ENCODE measurements around the gene RAD18. TPM values are rescaled to one million over a fixed set of nuclear protein-coding genes. Genes with fewer than 3 reads are reported as not detected.

RAD18 gene
- total RNA-seq, 5 donors from 2014 or later (not counting 1 experiment from before 2014, with no cell fraction given) = 13.7 to 18.5 (median 16.5) TPM

DNA sequence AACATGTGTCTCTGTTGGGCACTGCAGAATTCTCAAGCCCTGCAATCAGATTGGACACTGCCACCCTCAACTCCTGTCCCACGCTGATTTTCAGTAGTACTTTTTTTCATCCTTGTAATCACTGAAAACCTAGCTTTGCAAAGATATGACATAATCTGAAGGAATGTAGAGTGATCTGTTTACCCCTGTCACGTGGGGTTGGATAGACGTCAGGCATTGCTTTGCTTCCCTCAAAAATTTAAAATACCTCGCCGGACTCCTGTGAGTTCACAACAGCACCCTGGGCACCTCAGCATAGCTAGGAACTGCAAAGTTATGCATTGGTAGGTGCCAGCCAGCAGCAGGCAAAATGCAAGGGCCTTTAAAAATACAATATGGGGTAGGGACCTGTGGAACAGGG lies 122.7 kb downstream of the RAD18 start:
- H3K36me3 ChIP-seq (ENCODE audit: control insufficient read depth in 2 of 2, extremely low read depth in 1 of 2, insufficient read depth in 1 of 2, low read length in 1 of 2) = no peaks in the 10 kb centered on the region
- H3K27me3 ChIP-seq (replicated peaks in 1 of 2; ENCODE audit: control insufficient read depth in 2 of 2, extremely low read depth in 1 of 2, insufficient read depth in 2 of 2, low read length in 1 of 2) = no peaks in the 10 kb centered on the region
- H3K4me3 ChIP-seq (ENCODE audit: control insufficient read depth in 1 of 2, extremely low read depth in 1 of 2, low read length in 1 of 2) = no peak overlapping the region
- Mint-ChIP-seq H3K36me3 (no peaks in the 10 kb centered on the region), H3K9me3 (no peaks in the 10 kb centered on the region), H3K27ac (no peak overlapping the region), H3K4me1 (no peaks in the 10 kb centered on the region), H3K4me3 (no peak overlapping the region), H3K27me3 (no peaks in the 10 kb centered on the region)
- no peaks in the 10 kb centered on the region for H3K4me1 ChIP-seq (ENCODE audit: control insufficient read depth in 1 of 2, extremely low read depth in 1 of 2, insufficient read depth in 2 of 2, low read length in 2 of 2)
- H3K27ac ChIP-seq (ENCODE audit: low read length) = no peak overlapping the region
- no peak for ATAC-seq (replicated peaks in 1 of 4)
- 91% methylated on average over 5 of the region's 5 CpGs for WGBS (ENCODE audit: insufficient coverage)
- no peak for DNase-seq
- ChIA-PET CTCF (no interaction called here), POLR2A (no interaction called here)
- H3K9me3 ChIP-seq = no peaks in the 10 kb centered on the region

DNA sequence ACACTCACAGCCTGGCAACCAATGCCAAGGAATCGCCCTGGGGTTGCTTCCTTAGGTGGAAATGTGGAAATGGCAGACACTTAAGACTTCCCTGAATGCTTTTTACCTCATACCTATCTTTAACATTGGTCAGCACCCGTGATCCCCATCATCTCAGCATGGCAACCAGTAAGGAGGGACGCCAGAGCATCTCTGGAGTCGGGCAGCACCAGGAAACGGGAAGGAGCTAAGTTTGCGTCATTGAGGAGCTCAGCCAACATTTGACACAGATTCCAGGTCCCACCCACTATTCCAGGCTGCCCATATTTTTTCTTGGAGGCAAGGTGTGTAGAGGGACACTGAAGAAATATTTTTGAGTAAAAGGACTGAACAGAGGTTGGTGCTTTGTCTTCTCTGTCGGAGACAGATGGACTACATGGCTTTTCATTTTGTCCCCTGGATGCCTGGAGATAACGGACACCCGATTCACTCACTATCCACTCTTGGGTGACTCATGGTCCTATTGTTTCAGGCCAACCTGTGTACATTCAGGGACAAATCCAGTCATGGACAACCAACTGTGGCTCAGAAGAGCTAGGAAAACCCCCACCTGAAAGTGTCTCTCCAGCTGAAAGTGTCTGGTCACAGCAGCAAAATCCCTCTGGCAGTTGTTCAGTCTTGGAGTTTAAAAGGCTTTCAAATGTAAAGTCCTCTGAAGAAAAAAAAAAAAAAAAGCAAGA lies 123.5 kb downstream of the RAD18 start:
- H3K4me3 Mint-ChIP-seq = no peak overlapping the region

DNA sequence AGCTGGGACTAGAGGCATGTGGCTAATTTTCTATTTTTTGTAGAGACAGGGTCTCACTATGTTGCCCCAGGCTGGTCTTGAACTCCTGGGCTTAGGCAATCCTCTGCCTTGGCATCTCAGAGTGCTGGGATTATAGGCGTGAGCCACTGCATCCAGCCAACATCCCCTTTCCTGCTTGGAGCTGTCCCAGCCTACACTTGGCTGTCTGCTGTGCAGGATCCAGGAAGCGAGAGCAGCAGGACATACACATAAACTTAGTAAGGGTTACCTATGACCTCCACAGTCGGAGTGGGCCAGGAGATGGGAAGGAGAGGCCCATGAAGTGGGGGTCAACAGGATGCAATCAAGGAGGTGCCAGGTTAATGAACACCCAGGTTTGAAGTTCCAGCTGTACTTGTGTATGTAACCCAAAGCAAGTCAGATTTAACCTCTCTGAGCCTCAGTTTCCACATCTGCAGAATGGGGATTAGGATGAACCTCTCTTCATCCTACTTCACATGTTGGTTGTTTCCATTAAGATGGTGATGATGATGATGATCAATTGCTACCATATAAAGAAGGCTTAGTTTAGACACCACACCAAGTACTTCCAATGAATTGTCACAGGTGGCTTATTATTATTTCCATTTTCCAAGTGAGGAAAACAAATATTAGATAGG lies 124.4 kb downstream of the RAD18 start:
- DNase-seq (no peak), ATAC-seq (replicated peaks in 1 of 4) (no peak)
- H3K27ac Mint-ChIP-seq = no peak overlapping the region
- no peaks in the 10 kb centered on the region for H3K27me3 ChIP-seq (replicated peaks in 1 of 2; ENCODE audit: control insufficient read depth in 2 of 2, extremely low read depth in 1 of 2, insufficient read depth in 2 of 2, low read length in 1 of 2)
- no peaks in the 10 kb centered on the region for H3K27me3 Mint-ChIP-seq
- POLR2A ChIA-PET = no interaction called here
- H3K4me3 Mint-ChIP-seq = no peak overlapping the region
- no peaks in the 10 kb centered on the region for H3K4me1 ChIP-seq (ENCODE audit: control insufficient read depth in 1 of 2, extremely low read depth in 1 of 2, insufficient read depth in 2 of 2, low read length in 2 of 2)
- H3K4me1 Mint-ChIP-seq = no peaks in the 10 kb centered on the region
- no peaks in the 10 kb centered on the region for H3K36me3 Mint-ChIP-seq
- WGBS (ENCODE audit: insufficient coverage) = 100% methylated on average over 1 of the region's 3 CpGs
- H3K36me3 ChIP-seq (ENCODE audit: control insufficient read depth in 2 of 2, extremely low read depth in 1 of 2, insufficient read depth in 1 of 2, low read length in 1 of 2) = no peaks in the 10 kb centered on the region
- CTCF ChIA-PET = no interaction called here
- no peaks in the 10 kb centered on the region for H3K9me3 ChIP-seq
- no peaks in the 10 kb centered on the region for H3K9me3 Mint-ChIP-seq
- H3K4me3 ChIP-seq (ENCODE audit: control insufficient read depth in 1 of 2, extremely low read depth in 1 of 2, low read length in 1 of 2) = no peak overlapping the region
- no peak overlapping the region for H3K27ac ChIP-seq (ENCODE audit: low read length)

More for the DNA sequence above, 123.5 kb downstream of the RAD18 start:
- ATAC-seq (replicated peaks in 1 of 4) (no peak), DNase-seq (no peak)
- Histone ChIP-seq H3K36me3 (ENCODE audit: control insufficient read depth in 2 of 2, extremely low read depth in 1 of 2, insufficient read depth in 1 of 2, low read length in 1 of 2) (no peaks in the 10 kb centered on the region), H3K27ac (ENCODE audit: low read length) (no peak overlapping the region), H3K4me3 (ENCODE audit: control insufficient read depth in 1 of 2, extremely low read depth in 1 of 2, low read length in 1 of 2) (no peak overlapping the region), H3K9me3 (no peaks in the 10 kb centered on the region), H3K27me3 (replicated peaks in 1 of 2; ENCODE audit: control insufficient read depth in 2 of 2, extremely low read depth in 1 of 2, insufficient read depth in 2 of 2, low read length in 1 of 2) (no peaks in the 10 kb centered on the region), H3K4me1 (ENCODE audit: control insufficient read depth in 1 of 2, extremely low read depth in 1 of 2, insufficient read depth in 2 of 2, low read length in 2 of 2) (no peaks in the 10 kb centered on the region)
- Mint-ChIP-seq H3K36me3 (no peaks in the 10 kb centered on the region), H3K4me1 (no peaks in the 10 kb centered on the region), H3K9me3 (no peaks in the 10 kb centered on the region), H3K27ac (no peak overlapping the region), H3K27me3 (no peaks in the 10 kb centered on the region)
- ChIA-PET POLR2A (no interaction called here), CTCF (no interaction called here)
- WGBS (ENCODE audit: insufficient coverage) = 93% methylated on average over 3 of the region's 9 CpGs

DNA sequence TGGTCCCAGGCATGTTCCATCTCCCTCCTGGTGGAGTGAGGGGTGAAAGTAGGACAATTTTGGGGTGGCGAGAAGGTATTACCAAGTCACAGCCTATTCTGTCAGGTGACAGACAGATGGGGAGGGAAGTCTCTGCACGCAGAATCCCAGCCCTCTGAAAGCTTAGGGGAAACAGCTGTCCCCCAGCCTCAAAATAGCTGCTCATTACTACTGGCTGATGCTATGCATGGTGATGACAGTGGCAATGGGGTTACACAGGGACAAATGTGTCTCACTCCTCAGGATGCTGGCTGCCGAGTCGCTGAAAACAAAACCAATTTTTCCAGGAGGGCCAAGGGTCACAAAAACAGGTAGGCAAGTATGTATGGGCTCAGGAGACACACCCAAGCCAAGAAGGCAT lies 125.0 kb downstream of the RAD18 start:
- 100% methylated on average over 2 of the region's 4 CpGs for WGBS (ENCODE audit: insufficient coverage)
- ChIA-PET POLR2A (no interaction called here), CTCF (no interaction called here)
- Histone ChIP-seq H3K4me1 (ENCODE audit: control insufficient read depth in 1 of 2, extremely low read depth in 1 of 2, insufficient read depth in 2 of 2, low read length in 2 of 2) (no peaks in the 10 kb centered on the region), H3K27me3 (replicated peaks in 1 of 2; ENCODE audit: control insufficient read depth in 2 of 2, extremely low read depth in 1 of 2, insufficient read depth in 2 of 2, low read length in 1 of 2) (no peaks in the 10 kb centered on the region), H3K27ac (ENCODE audit: low read length) (no peak overlapping the region), H3K36me3 (ENCODE audit: control insufficient read depth in 2 of 2, extremely low read depth in 1 of 2, insufficient read depth in 1 of 2, low read length in 1 of 2) (no peaks in the 10 kb centered on the region), H3K4me3 (ENCODE audit: control insufficient read depth in 1 of 2, extremely low read depth in 1 of 2, low read length in 1 of 2) (no peak overlapping the region), H3K9me3 (no peaks in the 10 kb centered on the region)
- ATAC-seq (replicated peaks in 1 of 4) (no peak), DNase-seq (no peak)
- no peaks in the 10 kb centered on the region for H3K9me3 Mint-ChIP-seq
- H3K36me3 Mint-ChIP-seq = no peaks in the 10 kb centered on the region
- H3K27ac Mint-ChIP-seq = no peak overlapping the region
- no peaks in the 10 kb centered on the region for H3K27me3 Mint-ChIP-seq
- no peak overlapping the region for H3K4me3 Mint-ChIP-seq
- no peaks in the 10 kb centered on the region for H3K4me1 Mint-ChIP-seq

DNA sequence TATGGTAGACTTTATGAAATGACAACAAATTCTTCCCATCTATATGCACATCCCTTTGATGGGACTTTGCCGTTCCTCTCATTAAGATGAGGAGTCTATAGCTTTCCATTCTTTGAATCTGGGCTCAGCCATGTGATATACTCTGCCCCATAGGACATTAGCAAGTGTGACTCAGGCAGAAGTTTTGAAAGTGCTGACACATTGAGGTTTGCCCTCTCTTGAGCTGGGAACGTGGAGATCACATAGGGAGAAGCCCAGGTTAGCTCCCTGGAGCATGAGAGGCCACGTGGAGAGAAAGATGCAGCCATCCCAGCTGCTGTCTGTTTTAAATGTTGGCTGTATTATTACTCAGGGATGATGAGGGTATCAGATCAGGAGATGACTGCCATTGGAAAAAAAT lies 126.1 kb downstream of the RAD18 start:
- no peak overlapping the region for H3K27ac ChIP-seq (ENCODE audit: low read length)
- H3K4me3 Mint-ChIP-seq = no peak overlapping the region
- WGBS (ENCODE audit: insufficient coverage) = 50% methylated on average over 2 of the region's 3 CpGs
- H3K36me3 ChIP-seq (ENCODE audit: control insufficient read depth in 2 of 2, extremely low read depth in 1 of 2, insufficient read depth in 1 of 2, low read length in 1 of 2) = no peaks in the 10 kb centered on the region
- no peaks in the 10 kb centered on the region for H3K36me3 Mint-ChIP-seq
- no peaks in the 10 kb centered on the region for H3K4me1 ChIP-seq (ENCODE audit: control insufficient read depth in 1 of 2, extremely low read depth in 1 of 2, insufficient read depth in 2 of 2, low read length in 2 of 2)
- no peaks in the 10 kb centered on the region for H3K27me3 ChIP-seq (replicated peaks in 1 of 2; ENCODE audit: control insufficient read depth in 2 of 2, extremely low read depth in 1 of 2, insufficient read depth in 2 of 2, low read length in 1 of 2)
- H3K27me3 Mint-ChIP-seq = no peaks in the 10 kb centered on the region
- H3K27ac Mint-ChIP-seq = no peak overlapping the region
- DNase-seq (no peak), ATAC-seq (replicated peaks in 1 of 4) (no peak)
- POLR2A ChIA-PET = no interaction called here
- CTCF ChIA-PET = no interaction called here
- no peaks in the 10 kb centered on the region for H3K9me3 ChIP-seq
- H3K4me1 Mint-ChIP-seq = no peaks in the 10 kb centered on the region
- H3K4me3 ChIP-seq (ENCODE audit: control insufficient read depth in 1 of 2, extremely low read depth in 1 of 2, low read length in 1 of 2) = no peak overlapping the region
- H3K9me3 Mint-ChIP-seq = no peaks in the 10 kb centered on the region

DNA sequence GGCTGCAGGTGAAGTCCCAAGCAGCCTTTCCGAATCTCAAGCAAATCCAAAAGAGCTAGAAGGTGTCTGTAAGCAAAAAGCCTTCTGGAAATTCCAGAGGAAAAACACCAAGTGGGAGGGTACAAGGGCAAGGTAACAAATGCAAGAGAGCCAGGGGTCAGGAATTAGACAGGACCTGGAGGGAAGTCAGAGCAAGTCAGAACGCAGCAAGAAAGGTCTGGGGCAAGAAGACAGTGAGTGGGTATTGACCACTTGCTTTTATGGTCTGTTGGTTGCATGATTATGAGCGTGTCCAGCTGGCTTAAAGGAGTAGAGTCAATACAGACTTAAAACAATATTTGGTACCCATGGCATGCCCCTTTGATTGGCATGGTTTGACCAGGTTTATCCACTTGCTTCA lies 127.2 kb downstream of the RAD18 start:
- Histone ChIP-seq H3K4me3 (ENCODE audit: control insufficient read depth in 1 of 2, extremely low read depth in 1 of 2, low read length in 1 of 2) (no peak overlapping the region), H3K27me3 (replicated peaks in 1 of 2; ENCODE audit: control insufficient read depth in 2 of 2, extremely low read depth in 1 of 2, insufficient read depth in 2 of 2, low read length in 1 of 2) (no peaks in the 10 kb centered on the region), H3K9me3 (no peaks in the 10 kb centered on the region), H3K36me3 (ENCODE audit: control insufficient read depth in 2 of 2, extremely low read depth in 1 of 2, insufficient read depth in 1 of 2, low read length in 1 of 2) (no peaks in the 10 kb centered on the region), H3K27ac (ENCODE audit: low read length) (no peak overlapping the region), H3K4me1 (ENCODE audit: control insufficient read depth in 1 of 2, extremely low read depth in 1 of 2, insufficient read depth in 2 of 2, low read length in 2 of 2) (no peaks in the 10 kb centered on the region)
- ATAC-seq (replicated peaks in 1 of 4) (no peak), DNase-seq (no peak)
- no peaks in the 10 kb centered on the region for H3K27me3 Mint-ChIP-seq
- H3K4me1 Mint-ChIP-seq = no peaks in the 10 kb centered on the region
- WGBS (ENCODE audit: insufficient coverage) = 87% methylated on average over 2 of the region's 3 CpGs
- POLR2A ChIA-PET = no interaction called here
- no peaks in the 10 kb centered on the region for H3K9me3 Mint-ChIP-seq
- H3K36me3 Mint-ChIP-seq = no peaks in the 10 kb centered on the region
- H3K27ac Mint-ChIP-seq = no peak overlapping the region
- CTCF ChIA-PET = no interaction called here
- H3K4me3 Mint-ChIP-seq = no peak overlapping the region
